BJ (cell line): ENCODE data around the gene SAMD4B. TPM values are rescaled to one million over a fixed set of nuclear protein-coding genes. Genes with fewer than 3 reads are reported as not detected.

ENCODE experiments used
- CTCF ChIA-PET: fragments of 350-600 bp; formaldehyde crosslinking; extraction: SDS; loops from one replicate; lab custom pipeline; 2021; ENCODE audit warnings: antibody characterized with exemption, inconsistent platforms; lab: Yijun Ruan, JAX
- POLR2A ChIA-PET: fragments of 300-600 bp; sonication (Branson Sonifier 250); formaldehyde crosslinking; extraction: SDS; loops from one replicate; lab custom pipeline; 2021; ENCODE audit warnings: antibody characterized with exemption; lab: Charles Lee
- DNase-seq: peaks from one replicate; pipeline ENCODE4 v3.0.0-alpha.2; 2011; ENCODE audit warnings: low read depth
- H3K27me3 ChIP-seq: 2 replicates; pipeline ENCODE4 v1.6.0; 2011; ENCODE audit warnings: low read length; ENCODE audit not compliant: control insufficient read depth, insufficient read depth
- H3K36me3 ChIP-seq: 2 replicates; pipeline ENCODE4 v1.5.1; 2011; ENCODE audit warnings: low read length; ENCODE audit not compliant: control insufficient read depth, insufficient read depth
- H3K4me3 ChIP-seq: 2 replicates; pipeline ENCODE4 v1.5.1; 2011; ENCODE audit warnings: low read depth, mild to moderate bottlenecking, control low read depth, low read length
- CTCF ChIP-seq: IDR thresholded peaks from 2 replicates; pipeline ENCODE4 v1.5.1; 2011; ENCODE audit warnings: low read depth, mild to moderate bottlenecking, control low read depth, inconsistent platforms, low read length, moderate library complexity; ENCODE audit not compliant: insufficient read depth
- polyA plus RNA-seq: library from polyadenylated mRNA; depleted of rRNA; stranded (reverse); fragments of >200 nt; gene quantifications from 2 replicates; pipeline ENCODE4 v1.2.3, GENCODE V29; 2011

The SAMD4B gene
- polyA plus RNA-seq, 1 experiment = 75.7 TPM

DNA sequence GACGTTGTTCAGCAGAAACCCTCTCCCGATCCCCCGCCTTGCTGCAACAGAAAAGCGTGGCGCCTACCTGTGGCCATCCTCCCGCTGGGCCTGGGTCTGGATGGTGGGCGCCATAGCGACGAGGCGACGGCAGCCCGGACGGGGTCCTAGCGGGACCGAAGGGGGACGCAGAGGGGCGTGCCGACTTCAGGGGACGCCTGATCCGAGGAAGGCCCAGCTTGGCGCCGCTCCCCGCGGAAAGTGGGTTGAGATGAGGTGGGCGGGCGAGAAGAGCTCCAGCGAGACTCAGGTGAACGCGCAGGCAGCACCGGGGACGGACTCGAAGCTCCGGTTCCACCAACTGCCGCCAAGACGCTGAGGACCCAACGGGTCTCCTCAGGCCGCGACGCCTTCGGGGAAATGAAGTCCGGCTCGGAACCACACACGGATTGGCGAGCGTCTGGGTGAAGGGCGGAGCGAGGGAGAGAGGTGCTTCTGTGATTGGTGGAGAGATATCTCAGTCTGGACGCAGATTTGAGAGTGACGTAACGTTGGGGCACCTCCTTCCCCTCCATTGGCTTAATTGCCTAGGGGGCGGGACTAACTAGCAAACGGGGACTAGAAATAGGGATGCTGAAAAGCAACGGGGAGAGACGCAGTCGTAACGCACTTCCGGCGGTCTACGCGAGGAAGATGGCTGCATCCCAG is 48.7 kb downstream of the SAMD4B start, which contains the start of the genes MED29 and PAF1:
MED29 (plus strand) TSS at position 628 of the 687 bp plus-strand sequence; CDS start at position 673, 45 bp downstream.
PAF1 (minus strand) TSS at position 356 of the 687 bp plus-strand sequence; CDS start at position 114, 242 bp downstream.
- peak; percentile 99 for DNase-seq
- TF ChIP-seq CTCF = 0 out of 2 replicates have a peak, but pooled peaks have one; percentile 4
- ChIA-PET POLR2A (interaction anchor here (0.5 to 1.4 kb wide), 6 partner anchors 16 to 48 kb away, joined by 3 to 11 read pairs (median 4); partner anchors contain the start of genes RPS16 and ZFP36), CTCF (interaction anchor here (1.0 to 2.2 kb wide), 7 partner anchors 12 to 63 kb away, joined by 3 to 10 read pairs (median 4); partner anchors contain the start of genes PLEKHG2 and SAMD4B)
- Histone ChIP-seq H3K4me3 (peak within 1 kb of the TSS; percentile 100), H3K27me3 (no peaks in the 10 kb centered on the region), H3K36me3 (peaks cover 25% of the 10 kb centered on the region)

- CTCF ChIA-PET = interaction anchor here (0.6 to 9.8 kb wide), 34 partner anchors 9 to 422 kb away, joined by 3 to 178 read pairs (median 4); partner anchors contain the start of genes EID2B, FBXO17, PLEKHG2 and RPS16
- POLR2A ChIA-PET = interaction anchor here (0.9 to 1.1 kb wide), 5 partner anchors 11 to 38 kb away, joined by 3 to 11 read pairs (median 3); partner anchors contain the start of gene RPS16
- H3K27me3 ChIP-seq = no peaks in the 10 kb centered on the region
- H3K36me3 ChIP-seq = peaks cover 11% of the 10 kb centered on the region
- no peak overlapping the region for H3K4me3 ChIP-seq
- no peak for DNase-seq
- TF ChIP-seq CTCF = peak; percentile 98
Measured at GRCh38 chr19:39397360-39398296, 55.4 kb downstream of the SAMD4B start.

DNA sequence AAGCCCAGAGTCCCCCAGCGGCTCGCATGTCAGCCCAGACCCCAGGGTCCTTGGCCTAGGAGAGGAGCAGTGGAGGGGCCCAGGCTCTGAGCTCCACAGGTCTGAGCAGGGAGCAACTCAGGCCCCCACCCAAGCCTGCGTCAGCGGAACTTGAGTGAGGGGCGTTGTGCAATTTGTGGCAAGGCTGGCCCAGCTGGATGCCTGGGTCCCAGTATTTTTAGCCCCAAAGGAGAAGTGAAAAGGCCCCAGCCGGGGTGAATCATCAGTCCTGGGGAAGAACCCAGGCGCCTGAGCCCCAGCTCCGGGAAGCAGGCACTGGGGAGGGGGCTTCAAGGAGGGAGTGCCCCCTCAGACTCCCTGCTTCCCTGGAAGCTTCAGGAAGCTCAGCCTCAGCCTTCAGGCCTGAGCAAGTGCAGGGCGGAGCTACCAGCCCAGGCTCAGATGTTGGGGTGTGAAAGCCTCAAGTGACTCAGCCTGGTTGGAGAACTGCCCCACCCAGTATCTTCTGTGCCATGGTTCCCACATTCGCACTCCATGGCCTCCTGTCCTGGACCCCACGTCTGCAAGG is 56.2 kb downstream of the SAMD4B start:
- no peaks in the 10 kb centered on the region for H3K27me3 ChIP-seq
- CTCF ChIA-PET = interaction anchor here (0.6 to 9.8 kb wide), 32 partner anchors 9 to 422 kb away, joined by 3 to 178 read pairs (median 4); partner anchors contain the start of genes EID2B, FBXO17, PLEKHG2 and RPS16
- peaks cover 11% of the 10 kb centered on the region for H3K36me3 ChIP-seq
- DNase-seq = peak; percentile 66
- H3K4me3 ChIP-seq = no peak overlapping the region
- TF ChIP-seq CTCF = no peak
- POLR2A ChIA-PET = interaction anchor here (0.6 to 1.1 kb wide), 6 partner anchors 10 to 128 kb away, joined by 3 to 11 read pairs (median 5); partner anchors contain the start of gene RPS16

- TF ChIP-seq CTCF = no peak
Measured at GRCh38 chr19:39399668-39400050, 57.4 kb downstream of the SAMD4B start.

More at GRCh38 chr19:39399668-39400050, 57.4 kb downstream of the SAMD4B start:
- no peak overlapping the region for H3K4me3 ChIP-seq
- ChIA-PET POLR2A (no interaction called here), CTCF (interaction anchor here (9.8 kb wide), 1 partner anchor 12 kb away, joined by 178 read pairs; the partner anchor contains the start of gene PLEKHG2)
- H3K27me3 ChIP-seq = no peaks in the 10 kb centered on the region
- no peak for DNase-seq
- H3K36me3 ChIP-seq = peaks cover 7% of the 10 kb centered on the region
